Endothelial cell of umbilical vein (primary cell): Measurements from ENCODE around the gene HLA-B. TPM values are rescaled to one million over a fixed set of nuclear protein-coding genes. Genes with fewer than 3 reads are reported as not detected.
"Not testable (repeated sequence)": the region's sequence is repeated elsewhere in the genome, so short reads cannot be mapped to it uniquely, and the experiment has no call there.

Experiments used
- BruUV-seq: library from RNA; stranded (reverse); fragments of 400-500 nt; replicated peaks from 2 replicates; lab custom pipeline; 2021; lab: Mats Ljungman, UMichigan
- CTCF ChIA-PET: fragments of 300-600, 350-600 bp; sonication (Branson Sonifier 250); formaldehyde crosslinking; loops from one replicate; lab custom pipeline; 2021; ENCODE audit warnings: antibody characterized with exemption, inconsistent platforms; lab: Charles Lee
- POLR2A ChIA-PET: fragments of 300-600, 350-600 bp; sonication (Branson Sonifier 250); formaldehyde crosslinking; loops from one replicate; lab custom pipeline; 2021; ENCODE audit warnings: antibody characterized with exemption, inconsistent platforms; lab: Charles Lee
- DNase-seq: peaks from one replicate; pipeline ENCODE4 v3.0.0-alpha.2; 2011; ENCODE audit warnings: low read depth, low spot score
- FAIRE-seq: peaks from 2 replicates; lab custom pipeline; 2011; peaks lifted over from hg19 to GRCh38; lab: Jason Lieb, UNC
- H2AFZ ChIP-seq: 2 replicates; pipeline ENCODE4 v1.6.0; 2012; ENCODE audit warnings: low read depth, low read length, control low read depth, inconsistent platforms
- H3K27ac ChIP-seq: 2 replicates; pipeline ENCODE4 v1.5.1; 2011; ENCODE audit warnings: low read depth, mild to moderate bottlenecking, control low read depth, low read length, moderate library complexity; ENCODE audit not compliant: insufficient read depth
- H3K27me3 ChIP-seq, 2 experiments: 2 replicates each; pipeline versions ENCODE4 v1.6.0 to v1.6.1; 2011; ENCODE audit warnings: low read length in 2 of 2, mixed read lengths in 1 of 2; ENCODE audit not compliant: control insufficient read depth in 2 of 2, insufficient read depth in 2 of 2
- H3K36me3 ChIP-seq, 2 experiments: 2 replicates in 1 of 2; 3 replicates in 1 of 2; pipeline ENCODE4 v1.5.1; 2011; ENCODE audit warnings: low read length in 2 of 2, mild to moderate bottlenecking in 1 of 2, moderate library complexity in 1 of 2; ENCODE audit not compliant: control insufficient read depth in 2 of 2, insufficient read depth in 2 of 2; ENCODE audit errors: extremely low read depth in 1 of 2
- H3K4me1 ChIP-seq: 3 replicates; pipeline ENCODE4 v1.5.1; 2011; ENCODE audit warnings: mild to moderate bottlenecking, low read length; ENCODE audit not compliant: control insufficient read depth, insufficient read depth; ENCODE audit errors: extremely low read depth
- H3K4me2 ChIP-seq: 2 replicates; pipeline ENCODE4 v1.6.1; 2011; ENCODE audit warnings: low read length, control low read depth, mixed read lengths; ENCODE audit not compliant: insufficient read depth
- H3K4me3 ChIP-seq, 3 experiments: fragments of 200-600 bp in 1 of 3; sonication (generic), shearing (Covaris generic) in 1 of 3; replicated peaks in 1 of 3; 2 replicates each; pipeline ENCODE4 v1.5.1; 2011 to 2016; ENCODE audit warnings: control low read depth in 3 of 3, low read length in 3 of 3, mild to moderate bottlenecking in 2 of 3, inconsistent platforms in 1 of 3, low read depth in 1 of 3, moderate library complexity in 1 of 3; ENCODE audit not compliant: insufficient read depth in 1 of 3
- H3K79me2 ChIP-seq: 2 replicates; pipeline ENCODE4 v1.6.0; 2012; ENCODE audit warnings: low read length, inconsistent platforms; ENCODE audit not compliant: control insufficient read depth, insufficient read depth
- H3K9ac ChIP-seq: replicated peaks from 2 replicates; pipeline ENCODE3; 2011; ENCODE audit warnings: low read length, control low read depth; ENCODE audit not compliant: insufficient read depth; ENCODE audit errors: extremely low read depth
- H3K9me1 ChIP-seq: replicated peaks from 3 replicates; pipeline ENCODE4 v1.6.0; 2011; ENCODE audit warnings: mild to moderate bottlenecking, low read length; ENCODE audit not compliant: control insufficient read depth, insufficient read depth; ENCODE audit errors: extremely low read depth
- H3K9me3 ChIP-seq: replicated peaks from 2 replicates; pipeline ENCODE4 v1.5.1; 2012; ENCODE audit warnings: low read length, inconsistent platforms; ENCODE audit not compliant: control insufficient read depth, insufficient read depth
- H4K20me1 ChIP-seq: replicated peaks from 2 replicates; pipeline ENCODE3; 2011; ENCODE audit warnings: mild to moderate bottlenecking, low read length; ENCODE audit not compliant: control insufficient read depth, insufficient read depth; ENCODE audit errors: extremely low read depth
- FOS ChIP-seq: IDR thresholded peaks from 2 replicates; pipeline ENCODE4 v1.6.1; 2011; ENCODE audit warnings: mild to moderate bottlenecking, low read length, moderate library complexity, borderline replicate concordance; ENCODE audit not compliant: insufficient read depth
- JUN ChIP-seq: IDR thresholded peaks from 2 replicates; pipeline ENCODE4 v1.6.1; 2011; ENCODE audit warnings: borderline replicate concordance, low read depth; ENCODE audit not compliant: insufficient read length, insufficient read depth
- MYC ChIP-seq: IDR thresholded peaks from one replicate; pipeline ENCODE4 v1.6.1; 2011; ENCODE audit warnings: mild to moderate bottlenecking, low read depth, low read length
- dilution Hi-C: fragments of 300-500 bp; cut with MboI; formaldehyde crosslinking; loops from one replicate; pipeline ENCODE4 v1.15.0; 2019; ENCODE audit warnings: low sequenced_read_pairs; ENCODE audit not compliant: extremely low pct_ligation_motif_present
- intact Hi-C: fragments of 100-400 bp; cut with micrococcal nuclease; formaldehyde crosslinking; loops from one replicate; pipeline ENCODE4 v1.10.0; 2022
- polyA plus RNA-seq, 4 experiments: library from polyadenylated mRNA; depleted of rRNA in 3 of 4; stranded (reverse) in 3 of 4; unstranded in 1 of 4; fragments of >200 nt; gene quantifications; 2 replicates each; pipeline versions ENCODE4 v1.2.1 to v1.2.3, GENCODE V29; 2011 to 2012; ENCODE audit warnings: missing spikeins in 1 of 4
- total RNA-seq: library from RNA; stranded (reverse); gene quantifications from 2 replicates; pipeline ENCODE4 v1.2.3, GENCODE V29; 2021
- TF ChIP-seq, protein P1 (sequence below), 2 donors: IDR thresholded peaks; 1 replicate in 1 of 2; 2 replicates in 1 of 2; pipeline ENCODE4 v1.5.1; 2011; ENCODE audit warnings: low read length in 2 of 2, mild to moderate bottlenecking in 2 of 2, moderate library complexity in 2 of 2, control low read depth in 1 of 2, inconsistent platforms in 1 of 2, low read depth in 1 of 2; ENCODE audit not compliant: insufficient read depth in 1 of 2; ENCODE audit errors: extremely low read depth in 1 of 2

Gene HLA-B
- total and polyA plus RNA-seq, 2 donors (not counting 3 experiments of a cell fraction or from before 2014, with no cell fraction given): 119 to 126 TPM

DNA sequence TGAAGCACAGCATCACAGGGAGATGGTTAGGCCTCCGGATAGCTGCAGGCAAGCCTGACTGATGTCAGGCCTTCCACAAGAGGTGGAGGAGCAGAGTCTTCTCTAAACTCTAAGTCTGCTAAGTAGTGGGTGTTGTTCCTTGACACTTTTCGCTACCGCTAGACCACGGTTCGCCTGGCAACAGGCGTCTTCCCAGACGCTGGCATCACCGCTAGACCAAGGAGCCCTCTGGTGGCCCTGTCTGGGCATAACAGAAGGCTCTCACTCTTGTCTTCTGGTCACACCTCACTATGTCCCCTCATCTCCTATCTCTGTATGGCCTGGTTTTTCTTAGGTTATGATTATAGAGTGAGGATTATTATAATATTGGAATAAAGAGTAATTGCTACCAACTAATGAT lies 17.1 kb upstream of the HLA-B start:
- H3K27ac ChIP-seq, H3K4me2 ChIP-seq, H2AFZ ChIP-seq, H3K9me3 ChIP-seq, dilution Hi-C loops, H3K36me3 ChIP-seq, FAIRE-seq, H3K4me1 ChIP-seq, H3K9me1 ChIP-seq, H4K20me1 ChIP-seq, POLR2A ChIA-PET, H3K9ac ChIP-seq, BruUV-seq, H3K4me3 ChIP-seq, H3K79me2 ChIP-seq, DNase-seq, intact Hi-C loops: not testable (repeated sequence)
- TF ChIP-seq, protein P1, sequence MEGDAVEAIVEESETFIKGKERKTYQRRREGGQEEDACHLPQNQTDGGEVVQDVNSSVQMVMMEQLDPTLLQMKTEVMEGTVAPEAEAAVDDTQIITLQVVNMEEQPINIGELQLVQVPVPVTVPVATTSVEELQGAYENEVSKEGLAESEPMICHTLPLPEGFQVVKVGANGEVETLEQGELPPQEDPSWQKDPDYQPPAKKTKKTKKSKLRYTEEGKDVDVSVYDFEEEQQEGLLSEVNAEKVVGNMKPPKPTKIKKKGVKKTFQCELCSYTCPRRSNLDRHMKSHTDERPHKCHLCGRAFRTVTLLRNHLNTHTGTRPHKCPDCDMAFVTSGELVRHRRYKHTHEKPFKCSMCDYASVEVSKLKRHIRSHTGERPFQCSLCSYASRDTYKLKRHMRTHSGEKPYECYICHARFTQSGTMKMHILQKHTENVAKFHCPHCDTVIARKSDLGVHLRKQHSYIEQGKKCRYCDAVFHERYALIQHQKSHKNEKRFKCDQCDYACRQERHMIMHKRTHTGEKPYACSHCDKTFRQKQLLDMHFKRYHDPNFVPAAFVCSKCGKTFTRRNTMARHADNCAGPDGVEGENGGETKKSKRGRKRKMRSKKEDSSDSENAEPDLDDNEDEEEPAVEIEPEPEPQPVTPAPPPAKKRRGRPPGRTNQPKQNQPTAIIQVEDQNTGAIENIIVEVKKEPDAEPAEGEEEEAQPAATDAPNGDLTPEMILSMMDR (IDR thresholded peaks at IDR 0.05; ENCODE audit: extremely low read depth in 1 of 2, insufficient read depth in 1 of 2, low read depth in 1 of 2, low read length in 2 of 2): peak in 1 of 2 donors; percentile 32
- CTCF ChIA-PET: interaction anchor here (1.3 to 5.0 kb wide), 3 partner anchors 7 to 177 kb away, joined by 3 to 29 read pairs (median 12); no protein-coding TSS in a partner anchor
- H3K27me3 ChIP-seq: peaks cover 13 to 15% of the 10 kb centered on the region in 2 experiments

DNA sequence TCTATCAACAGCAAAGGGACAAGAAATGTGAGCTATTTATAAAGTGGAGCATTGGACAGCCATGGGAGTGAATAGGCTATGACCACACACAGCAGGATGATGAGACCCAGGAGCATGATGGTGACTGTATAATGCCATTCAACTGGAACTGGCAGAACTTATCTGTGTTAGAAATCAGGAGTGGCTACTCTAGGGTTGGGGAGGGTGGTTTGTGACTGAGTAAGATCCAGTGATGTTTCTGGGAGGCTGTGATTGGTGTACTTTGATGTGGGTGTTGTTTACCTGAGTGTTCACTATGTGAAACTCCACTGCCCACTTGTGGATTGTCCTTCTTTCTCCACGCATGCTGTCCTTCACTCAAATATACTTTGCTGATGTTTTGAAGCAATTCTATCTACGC lies 11.5 kb upstream of the HLA-B start:
- Histone ChIP-seq H3K9me3 (no peaks in the 10 kb centered on the region), H3K9ac (no peak overlapping the region), H4K20me1 (no peaks in the 10 kb centered on the region), H3K27me3 (peaks cover 31 to 33% of the 10 kb centered on the region in 2 experiments), H3K9me1 (no peaks in the 10 kb centered on the region), H3K27ac (no peak overlapping the region), H3K36me3 (no peaks in the 10 kb centered on the region), H3K4me1 (no peaks in the 10 kb centered on the region), H3K79me2 (no peaks in the 10 kb centered on the region), H2AFZ (no peak overlapping the region), H3K4me2 (no peak overlapping the region), H3K4me3 (no peak overlapping the region)
- no TSS peak for BruUV-seq
- DNase-seq (no peak), FAIRE-seq (no peak)
- POLR2A ChIA-PET: no interaction called here
- dilution Hi-C loops (no loop called here), intact Hi-C loops (no loop called here)
- CTCF ChIA-PET: interaction anchor here (2.9 to 4.8 kb wide), 3 partner anchors 8 to 231 kb away, joined by 29 to 233 read pairs (median 33); partner anchors contain the start of gene PSORS1C2
- no peak for TF ChIP-seq JUN
- TF ChIP-seq MYC: no peak
- no peak for TF ChIP-seq FOS
